ENCODE measurements around the gene D2HGDH. TPM values are rescaled to one million over a fixed set of nuclear protein-coding genes. Genes with fewer than 3 reads are reported as not detected.
A peak's percentile ranks its signal among the peaks of the same experiment; 100 is the strongest.

D2HGDH gene
- total and polyA plus RNA-seq, 2 of the 13 experiments (the other 11 are each of a cell fraction or from before 2014, with no cell fraction given) = 19.2 to 20.3 TPM

- TF ChIP-seq, protein P1, sequence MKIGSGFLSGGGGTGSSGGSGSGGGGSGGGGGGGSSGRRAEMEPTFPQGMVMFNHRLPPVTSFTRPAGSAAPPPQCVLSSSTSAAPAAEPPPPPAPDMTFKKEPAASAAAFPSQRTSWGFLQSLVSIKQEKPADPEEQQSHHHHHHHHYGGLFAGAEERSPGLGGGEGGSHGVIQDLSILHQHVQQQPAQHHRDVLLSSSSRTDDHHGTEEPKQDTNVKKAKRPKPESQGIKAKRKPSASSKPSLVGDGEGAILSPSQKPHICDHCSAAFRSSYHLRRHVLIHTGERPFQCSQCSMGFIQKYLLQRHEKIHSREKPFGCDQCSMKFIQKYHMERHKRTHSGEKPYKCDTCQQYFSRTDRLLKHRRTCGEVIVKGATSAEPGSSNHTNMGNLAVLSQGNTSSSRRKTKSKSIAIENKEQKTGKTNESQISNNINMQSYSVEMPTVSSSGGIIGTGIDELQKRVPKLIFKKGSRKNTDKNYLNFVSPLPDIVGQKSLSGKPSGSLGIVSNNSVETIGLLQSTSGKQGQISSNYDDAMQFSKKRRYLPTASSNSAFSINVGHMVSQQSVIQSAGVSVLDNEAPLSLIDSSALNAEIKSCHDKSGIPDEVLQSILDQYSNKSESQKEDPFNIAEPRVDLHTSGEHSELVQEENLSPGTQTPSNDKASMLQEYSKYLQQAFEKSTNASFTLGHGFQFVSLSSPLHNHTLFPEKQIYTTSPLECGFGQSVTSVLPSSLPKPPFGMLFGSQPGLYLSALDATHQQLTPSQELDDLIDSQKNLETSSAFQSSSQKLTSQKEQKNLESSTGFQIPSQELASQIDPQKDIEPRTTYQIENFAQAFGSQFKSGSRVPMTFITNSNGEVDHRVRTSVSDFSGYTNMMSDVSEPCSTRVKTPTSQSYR (CRISPR knock-in tag; IDR thresholded peaks at IDR 0.05; ENCODE audit: borderline replicate concordance) = peak; percentile 61; the same call in 1 of the 2 replicates
- TF ChIP-seq SRSF1 (optimal IDR thresholded peaks at IDR 0.05; ENCODE audit: low read depth, low read length) (peak; percentile 60), NCOA2 (CRISPR knock-in tag; IDR thresholded peaks at IDR 0.05) (peak; percentile 67), KMT2B (CRISPR knock-in tag; IDR thresholded peaks at IDR 0.05) (no peak; the same call in 1 of the 2 replicates), ONECUT2 (CRISPR knock-in tag; IDR thresholded peaks at IDR 0.05) (no peak), ZFY (CRISPR knock-in tag; IDR thresholded peaks at IDR 0.05) (peak; percentile 65), ZNF414 (CRISPR knock-in tag; IDR thresholded peaks at IDR 0.05) (no peak; the same call in 1 of the 2 replicates), ZNF180 (CRISPR knock-in tag; IDR thresholded peaks at IDR 0.05; ENCODE audit: borderline replicate concordance, low read depth) (no peak; the same call in 1 of the 2 replicates), ELF4 (CRISPR knock-in tag; IDR thresholded peaks at IDR 0.05; ENCODE audit: borderline replicate concordance) (peak; percentile 60; the same call in 1 of the 2 replicates), CREB3 (CRISPR knock-in tag; IDR thresholded peaks at IDR 0.05) (no peak), ZC3H4 (CRISPR knock-in tag; IDR thresholded peaks at IDR 0.05; ENCODE audit: borderline replicate concordance) (peak; percentile 53; the same call in 1 of the 2 replicates), ZNF274 (CRISPR knock-in tag; IDR thresholded peaks at IDR 0.05) (0 out of 2 replicates have a peak, but pooled peaks have one; percentile 33), PRMT3 (CRISPR knock-in tag; IDR thresholded peaks at IDR 0.05; ENCODE audit: borderline replicate concordance, low read depth) (no peak), ZNF282 (IDR thresholded peaks at IDR 0.05; ENCODE audit: partially characterized antibody) (no peak), ZFP37 (CRISPR knock-in tag; IDR thresholded peaks at IDR 0.05; ENCODE audit: borderline replicate concordance) (0 out of 2 replicates have a peak, but pooled peaks have one; percentile 64), AKAP8 (CRISPR knock-in tag; IDR thresholded peaks at IDR 0.05) (peak; percentile 86), ZNF614 (CRISPR knock-in tag; IDR thresholded peaks at IDR 0.05; ENCODE audit: borderline replicate concordance) (0 out of 2 replicates have a peak, but pooled peaks have one; percentile 16)
- TF ChIP-seq, protein P2, sequence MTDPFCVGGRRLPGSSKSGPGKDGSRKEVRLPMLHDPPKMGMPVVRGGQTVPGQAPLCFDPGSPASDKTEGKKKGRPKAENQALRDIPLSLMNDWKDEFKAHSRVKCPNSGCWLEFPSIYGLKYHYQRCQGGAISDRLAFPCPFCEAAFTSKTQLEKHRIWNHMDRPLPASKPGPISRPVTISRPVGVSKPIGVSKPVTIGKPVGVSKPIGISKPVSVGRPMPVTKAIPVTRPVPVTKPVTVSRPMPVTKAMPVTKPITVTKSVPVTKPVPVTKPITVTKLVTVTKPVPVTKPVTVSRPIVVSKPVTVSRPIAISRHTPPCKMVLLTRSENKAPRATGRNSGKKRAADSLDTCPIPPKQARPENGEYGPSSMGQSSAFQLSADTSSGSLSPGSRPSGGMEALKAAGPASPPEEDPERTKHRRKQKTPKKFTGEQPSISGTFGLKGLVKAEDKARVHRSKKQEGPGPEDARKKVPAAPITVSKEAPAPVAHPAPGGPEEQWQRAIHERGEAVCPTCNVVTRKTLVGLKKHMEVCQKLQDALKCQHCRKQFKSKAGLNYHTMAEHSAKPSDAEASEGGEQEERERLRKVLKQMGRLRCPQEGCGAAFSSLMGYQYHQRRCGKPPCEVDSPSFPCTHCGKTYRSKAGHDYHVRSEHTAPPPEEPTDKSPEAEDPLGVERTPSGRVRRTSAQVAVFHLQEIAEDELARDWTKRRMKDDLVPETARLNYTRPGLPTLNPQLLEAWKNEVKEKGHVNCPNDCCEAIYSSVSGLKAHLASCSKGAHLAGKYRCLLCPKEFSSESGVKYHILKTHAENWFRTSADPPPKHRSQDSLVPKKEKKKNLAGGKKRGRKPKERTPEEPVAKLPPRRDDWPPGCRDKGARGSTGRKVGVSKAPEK (CRISPR knock-in tag; IDR thresholded peaks at IDR 0.05; ENCODE audit: borderline replicate concordance) = 0 out of 2 replicates have a peak, but pooled peaks have one; percentile 57
- TF ChIP-seq, protein P3, sequence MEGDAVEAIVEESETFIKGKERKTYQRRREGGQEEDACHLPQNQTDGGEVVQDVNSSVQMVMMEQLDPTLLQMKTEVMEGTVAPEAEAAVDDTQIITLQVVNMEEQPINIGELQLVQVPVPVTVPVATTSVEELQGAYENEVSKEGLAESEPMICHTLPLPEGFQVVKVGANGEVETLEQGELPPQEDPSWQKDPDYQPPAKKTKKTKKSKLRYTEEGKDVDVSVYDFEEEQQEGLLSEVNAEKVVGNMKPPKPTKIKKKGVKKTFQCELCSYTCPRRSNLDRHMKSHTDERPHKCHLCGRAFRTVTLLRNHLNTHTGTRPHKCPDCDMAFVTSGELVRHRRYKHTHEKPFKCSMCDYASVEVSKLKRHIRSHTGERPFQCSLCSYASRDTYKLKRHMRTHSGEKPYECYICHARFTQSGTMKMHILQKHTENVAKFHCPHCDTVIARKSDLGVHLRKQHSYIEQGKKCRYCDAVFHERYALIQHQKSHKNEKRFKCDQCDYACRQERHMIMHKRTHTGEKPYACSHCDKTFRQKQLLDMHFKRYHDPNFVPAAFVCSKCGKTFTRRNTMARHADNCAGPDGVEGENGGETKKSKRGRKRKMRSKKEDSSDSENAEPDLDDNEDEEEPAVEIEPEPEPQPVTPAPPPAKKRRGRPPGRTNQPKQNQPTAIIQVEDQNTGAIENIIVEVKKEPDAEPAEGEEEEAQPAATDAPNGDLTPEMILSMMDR (CRISPR knock-in tag; IDR thresholded peaks at IDR 0.05) = no peak; the same call in 1 of the 2 replicates
Observed at GRCh38 chr2:241773511-241774418, 39.3 kb downstream of the D2HGDH start (continued).

All from HepG2 (cell line).